ELF-1 (cell line): ENCODE measurements around the gene BCL7C.
"Not testable (repeated sequence)": the region's sequence is repeated elsewhere in the genome, so short reads cannot be mapped to it uniquely, and the experiment has no call there.

ENCODE experiments used
- DNase-seq: peaks from one replicate; pipeline ENCODE4 v3.0.0-alpha.2; 2016; ENCODE audit warnings: low read depth, low spot score

The BCL7C gene

DNA sequence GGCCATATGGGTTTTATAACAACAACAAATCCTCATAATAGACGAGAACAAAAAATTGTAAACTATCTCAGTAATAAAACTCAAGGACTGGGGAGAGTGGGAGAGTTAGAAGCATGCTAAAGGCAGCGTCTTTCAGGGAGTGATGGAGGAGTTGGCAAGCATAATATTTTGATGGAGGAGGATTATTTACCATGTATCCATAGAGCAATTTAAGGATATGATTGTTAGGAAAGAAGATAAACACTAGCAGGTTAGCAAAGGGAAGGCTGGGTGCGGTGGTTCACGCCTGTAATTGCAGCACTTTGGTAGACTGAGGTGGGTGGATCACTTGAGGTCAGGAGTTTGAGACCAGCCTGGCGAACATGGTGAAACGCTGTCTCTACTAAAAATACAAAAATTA, 27.8 kb downstream of the BCL7C start:
- no peak for DNase-seq

DNA sequence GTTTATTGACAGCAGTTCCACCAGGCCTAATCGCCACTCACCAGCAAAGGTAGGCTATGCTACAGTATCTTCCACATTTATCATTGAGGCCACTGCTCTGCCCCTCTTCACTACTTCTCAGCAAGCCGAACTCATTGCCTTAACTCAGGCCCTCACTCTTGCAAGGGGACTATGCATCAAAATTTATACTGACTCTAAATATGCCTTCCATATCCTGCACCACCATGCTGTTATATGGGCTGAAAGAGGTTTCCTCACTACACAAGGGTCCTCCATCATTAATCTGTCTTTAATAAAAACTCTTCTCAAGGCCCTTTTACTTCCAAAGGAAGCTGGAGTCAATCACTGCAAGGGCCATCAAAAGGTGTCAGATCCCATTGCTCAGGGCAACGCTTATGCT, 30.7 kb downstream of the BCL7C start:
- DNase-seq: not testable (repeated sequence)

DNA sequence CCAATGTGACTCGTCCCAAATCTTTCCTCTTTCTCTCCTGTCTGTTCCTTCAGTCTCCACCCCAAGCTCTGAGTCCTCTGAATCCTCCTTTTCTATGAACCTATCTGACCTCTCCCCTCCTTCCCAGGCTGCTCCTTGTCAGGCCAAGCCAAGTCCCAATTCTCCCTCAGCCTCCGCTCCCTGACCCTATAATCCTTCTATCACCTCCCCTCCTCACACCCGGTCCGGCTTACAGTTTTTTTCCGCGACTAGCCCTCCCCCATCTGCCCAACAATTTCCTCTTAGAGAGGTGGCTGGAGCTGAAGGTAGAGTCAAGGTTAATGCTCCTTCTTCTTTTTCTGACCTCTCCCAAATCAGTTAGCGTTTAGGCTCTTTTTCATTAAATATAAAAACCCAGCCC, 33.1 kb downstream of the BCL7C start:
- not testable (repeated sequence) for DNase-seq

DNA sequence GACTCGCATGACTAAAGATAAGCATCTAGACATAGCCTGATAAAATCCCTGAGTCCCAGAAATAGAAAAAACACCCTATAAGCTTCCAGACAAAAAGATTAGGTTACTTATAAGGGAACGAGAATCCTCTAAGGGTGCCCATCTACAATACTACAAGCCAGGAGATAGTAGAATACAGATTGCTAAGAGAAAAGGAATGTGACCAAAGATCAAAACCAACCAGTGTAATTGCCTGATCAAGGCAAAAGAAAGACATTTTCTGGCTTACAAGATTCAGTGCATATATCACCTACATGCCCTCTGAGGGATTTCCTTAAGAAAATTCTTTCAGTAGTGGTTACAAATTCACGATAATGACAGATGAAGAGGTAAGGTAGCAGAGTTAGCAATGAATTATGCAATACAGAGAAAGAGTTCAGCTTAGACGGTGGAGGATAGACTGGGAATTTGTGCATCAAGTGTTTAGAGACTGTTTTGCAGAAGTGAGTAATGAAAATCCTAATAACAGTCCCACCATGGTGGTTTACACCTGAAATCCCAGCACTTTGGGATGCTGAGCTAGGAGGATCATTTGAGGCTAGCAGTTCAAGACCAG, 35.0 kb downstream of the BCL7C start:
- no peak for DNase-seq

DNA sequence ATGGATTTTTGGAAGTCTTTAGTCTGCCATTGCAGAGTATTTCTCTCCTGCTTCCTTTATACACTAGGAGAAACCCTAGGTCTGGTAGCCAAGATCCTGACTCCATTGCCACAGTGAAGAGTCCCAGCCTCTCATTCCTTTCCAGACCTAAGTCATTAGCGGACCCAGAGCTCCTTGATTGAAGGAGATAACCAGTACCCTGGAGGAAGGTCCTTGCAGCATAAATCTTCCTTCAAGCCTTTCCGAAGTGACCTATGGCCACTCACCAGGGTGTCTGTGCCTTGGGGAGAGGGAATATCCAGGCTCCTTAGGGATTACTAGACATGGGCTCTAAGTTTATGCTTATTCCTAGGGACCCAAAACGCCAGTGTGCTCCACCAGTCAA, 35.8 kb downstream of the BCL7C start:
- peak; percentile 67 for DNase-seq

DNA sequence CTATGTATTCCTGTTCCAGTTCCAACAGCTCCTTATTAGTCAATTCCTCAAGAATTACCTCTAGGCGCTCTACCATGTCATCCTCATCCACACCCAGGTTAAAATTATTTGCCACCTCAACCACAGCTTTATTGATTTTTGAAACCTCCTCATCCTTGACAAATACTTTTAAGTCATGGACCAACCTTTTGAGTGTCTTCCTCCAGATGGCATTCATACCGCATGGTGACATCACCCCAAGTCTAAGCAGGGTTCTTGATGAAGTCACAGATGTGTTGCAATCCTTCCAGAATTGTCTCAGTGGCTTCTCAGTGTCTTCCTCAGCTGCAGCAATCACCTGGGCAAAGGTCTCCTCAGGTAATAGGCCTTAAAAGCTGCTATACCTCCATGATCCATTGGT, 40.1 kb downstream of the BCL7C start:
- no peak for DNase-seq

DNA sequence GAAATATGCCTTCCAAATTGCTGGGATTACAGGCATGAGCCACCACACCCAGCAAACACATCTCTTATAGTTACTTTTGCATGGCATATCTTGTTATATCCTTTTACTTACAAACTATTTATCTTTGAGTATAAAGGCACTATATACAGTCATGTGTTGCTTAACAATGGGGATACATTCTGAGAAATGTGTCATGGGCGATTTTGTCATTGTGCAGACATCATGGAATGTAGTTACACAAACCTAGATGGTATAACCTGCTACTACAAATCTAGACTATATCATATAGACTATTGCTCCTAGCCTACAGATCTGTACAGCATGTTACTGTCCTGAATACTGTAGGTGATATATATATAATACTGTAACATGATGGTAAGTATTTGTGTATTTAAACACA, 43.6 kb downstream of the BCL7C start:
- DNase-seq: no peak

DNA sequence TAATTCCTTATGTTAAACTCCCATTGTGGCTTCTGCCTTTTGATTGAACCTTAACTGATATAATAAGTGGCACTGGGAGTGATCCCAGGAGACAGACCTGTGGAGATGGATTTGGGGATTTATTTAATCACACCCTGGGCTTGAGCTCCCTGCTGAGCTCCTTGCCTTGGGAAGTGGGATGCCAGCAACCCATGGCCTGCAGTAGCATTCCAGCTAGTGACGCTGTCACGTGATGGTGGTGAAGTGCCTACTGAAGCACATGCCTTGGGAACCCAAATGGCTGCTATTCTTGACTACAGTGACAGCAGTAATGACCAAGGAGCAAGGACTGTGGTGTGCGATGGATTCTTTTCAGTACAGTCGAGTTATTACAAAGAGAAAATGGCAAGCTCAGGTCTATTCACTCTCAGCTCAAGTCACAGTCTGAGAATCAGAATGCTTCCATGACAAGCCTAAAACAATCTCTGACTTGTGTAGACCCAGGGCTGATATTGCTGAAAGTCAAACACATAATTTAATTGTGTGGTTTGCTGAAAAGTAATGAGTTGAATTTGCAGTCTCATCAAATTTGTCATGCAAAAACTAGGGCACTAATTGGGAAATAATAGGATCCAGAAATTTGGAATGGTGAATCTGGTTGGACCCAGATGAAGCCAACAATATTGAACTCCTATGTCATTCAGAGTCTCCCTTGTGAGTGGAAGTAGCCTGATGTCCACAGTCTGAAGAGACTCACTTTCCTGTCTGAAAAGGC, 47.1 kb downstream of the BCL7C start:
- DNase-seq: peak; percentile 17

DNA sequence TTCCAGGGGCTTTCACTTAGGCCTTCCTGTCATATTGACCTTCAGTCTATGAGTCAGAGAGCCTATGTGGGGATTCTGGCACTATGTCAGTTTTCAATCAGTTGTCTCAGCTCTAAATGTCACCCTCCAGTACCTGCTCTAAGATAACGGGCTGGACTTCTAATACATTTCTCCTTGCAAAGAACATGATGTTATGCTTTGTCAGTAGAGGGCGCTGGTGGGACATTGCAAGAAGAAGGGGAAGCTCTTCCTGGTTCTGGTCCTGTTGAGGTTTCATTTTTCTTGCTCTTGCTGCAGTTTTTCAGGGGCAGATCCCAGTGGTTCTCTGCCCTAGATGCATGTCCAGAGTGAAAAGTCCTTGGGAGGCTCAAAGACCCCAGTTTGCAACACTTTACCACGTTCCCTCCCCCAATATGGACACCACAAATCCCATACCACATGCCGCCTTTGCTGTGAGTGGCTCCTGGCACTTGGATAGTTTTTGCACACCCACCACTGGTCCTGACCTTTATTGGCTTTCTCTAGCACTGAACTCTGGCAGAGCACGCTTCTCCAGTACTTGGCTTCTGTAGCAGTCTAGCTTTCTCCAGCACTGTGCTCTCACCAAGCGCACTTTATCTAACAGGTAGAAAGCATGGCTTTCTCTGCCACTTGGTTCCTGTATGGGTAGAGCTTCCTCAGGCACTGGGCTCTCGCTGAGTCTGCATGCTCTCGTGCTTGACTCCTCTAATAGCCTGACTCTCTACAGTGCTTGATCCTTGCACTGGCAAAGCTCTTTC, 49.0 kb downstream of the BCL7C start:
- DNase-seq: peak; percentile 78

DNA sequence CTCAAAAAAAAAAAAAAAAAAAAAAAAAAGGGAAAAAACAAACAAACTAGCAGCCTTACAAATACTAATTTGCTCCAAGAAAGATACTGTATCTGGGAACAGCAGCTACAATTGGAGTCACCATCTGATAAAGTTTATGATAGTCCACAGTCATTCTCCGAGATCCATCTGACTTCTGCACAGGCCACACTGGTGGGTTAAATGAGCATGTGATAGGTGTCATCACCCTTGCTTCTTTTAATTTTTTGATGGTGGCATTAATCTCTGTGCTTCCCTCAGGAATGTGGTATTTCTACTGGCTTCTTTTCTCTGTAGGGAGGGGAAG, 49.6 kb downstream of the BCL7C start:
- DNase-seq: no peak

DNA sequence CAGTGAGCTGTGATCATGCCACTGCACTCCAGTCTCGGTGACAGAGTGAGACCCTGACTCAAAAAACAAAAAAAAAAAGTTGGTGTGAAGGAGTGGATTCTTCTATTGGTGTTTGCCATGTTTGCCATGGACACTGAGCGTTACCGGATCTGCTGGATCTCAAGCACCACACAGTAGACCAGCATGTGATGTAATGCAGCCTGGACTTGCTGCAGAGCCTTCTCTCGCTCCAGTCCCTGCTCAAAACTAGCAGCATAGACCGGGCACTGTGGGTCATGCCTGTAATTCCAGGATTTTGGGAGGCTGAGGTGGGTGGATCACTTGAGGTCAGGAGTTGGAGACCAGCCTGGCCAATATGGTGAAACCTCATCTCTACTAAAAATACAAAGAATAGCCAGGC, 50.4 kb downstream of the BCL7C start:
- no peak for DNase-seq

DNA sequence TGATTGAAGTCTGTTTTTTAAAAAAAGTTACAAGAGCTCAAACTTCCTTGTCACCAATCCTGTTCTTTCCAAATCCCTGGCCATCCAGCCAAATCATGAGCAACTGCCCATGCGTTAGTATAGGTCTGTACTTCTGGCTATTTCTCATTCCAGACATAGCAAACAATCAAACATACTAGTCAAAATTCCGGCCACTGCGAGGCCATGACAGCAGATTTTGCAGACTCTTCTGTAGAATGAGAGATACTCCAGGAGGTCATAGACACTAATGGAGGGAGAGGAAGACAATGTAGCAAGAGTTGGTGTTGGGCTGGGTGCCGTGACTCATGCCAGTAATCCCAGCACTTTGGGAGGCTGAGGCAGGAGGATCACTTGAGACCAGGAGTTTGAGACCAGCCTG, 50.9 kb downstream of the BCL7C start:
- no peak for DNase-seq

DNA sequence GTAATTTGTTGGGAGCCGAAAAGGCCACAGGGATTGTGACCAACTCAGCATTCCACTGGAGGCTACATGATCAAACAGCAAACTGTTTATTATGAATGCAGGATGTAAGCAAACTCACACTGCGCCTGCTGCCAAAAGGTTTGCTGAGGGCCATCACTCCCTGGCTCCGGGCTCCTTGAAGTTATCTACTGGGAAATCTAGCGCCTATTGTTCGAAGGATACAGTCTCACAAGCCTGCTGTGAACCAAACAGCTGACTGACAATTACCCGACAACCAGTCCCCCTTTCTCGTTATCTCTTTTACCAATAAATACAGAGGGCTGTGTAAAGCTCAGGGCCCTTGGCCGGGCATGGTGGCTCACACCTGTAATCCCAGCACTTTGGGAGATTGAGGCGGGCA, 52.5 kb downstream of the BCL7C start:
- peak; percentile 25 for DNase-seq

DNA sequence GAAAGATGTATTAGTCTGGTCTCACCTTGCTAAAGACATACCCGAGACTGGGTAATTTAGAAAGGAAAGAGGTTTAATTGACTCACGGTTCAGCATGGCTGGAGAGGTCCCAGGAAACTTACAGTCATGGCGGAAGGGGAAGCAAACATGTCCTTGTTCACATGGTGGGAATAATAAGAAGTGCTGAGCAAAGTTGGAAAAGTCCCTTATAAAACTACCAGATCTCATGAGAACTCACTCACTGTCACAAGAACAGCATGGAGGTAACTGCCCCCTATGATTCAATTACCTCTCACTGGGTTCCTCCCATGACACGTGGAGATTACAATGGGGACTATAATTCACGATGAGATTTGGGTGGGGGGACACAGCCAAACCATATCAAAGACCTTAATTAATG, 53.3 kb downstream of the BCL7C start:
- no peak for DNase-seq

DNA sequence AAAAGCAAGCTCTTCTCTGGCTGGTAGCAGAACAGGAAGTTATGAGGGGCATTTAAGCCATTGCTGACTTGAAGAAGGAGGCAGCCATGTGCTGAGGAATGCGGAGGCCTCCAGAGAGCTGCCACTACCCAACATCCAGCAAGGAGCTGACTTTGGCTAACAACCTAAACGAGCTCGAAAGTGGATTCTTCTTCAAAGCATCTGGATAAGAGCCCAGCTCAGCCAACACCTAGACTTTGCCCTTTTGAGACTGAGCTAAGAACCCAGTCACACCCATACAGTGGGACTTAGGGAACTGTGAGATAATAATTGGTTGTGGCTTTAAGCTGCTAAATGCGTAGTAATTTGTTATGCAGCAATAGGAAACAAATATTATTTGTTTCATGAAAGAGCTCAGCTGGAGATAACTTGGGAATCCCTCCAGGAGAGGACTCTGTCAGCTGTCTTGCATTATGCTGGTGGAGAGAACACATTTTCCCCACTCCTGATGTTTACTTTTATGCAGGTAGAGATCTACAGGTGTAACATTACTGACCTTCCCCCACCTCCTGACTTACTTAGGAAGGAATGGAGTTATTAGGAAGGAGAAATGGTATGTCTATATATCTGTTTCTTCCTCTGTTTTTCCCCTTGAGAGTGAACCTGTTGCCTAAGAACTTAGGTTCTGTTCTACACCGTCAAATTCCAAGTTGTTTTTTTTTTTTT, 54.2 kb downstream of the BCL7C start:
- DNase-seq: peak; percentile 25

DNA sequence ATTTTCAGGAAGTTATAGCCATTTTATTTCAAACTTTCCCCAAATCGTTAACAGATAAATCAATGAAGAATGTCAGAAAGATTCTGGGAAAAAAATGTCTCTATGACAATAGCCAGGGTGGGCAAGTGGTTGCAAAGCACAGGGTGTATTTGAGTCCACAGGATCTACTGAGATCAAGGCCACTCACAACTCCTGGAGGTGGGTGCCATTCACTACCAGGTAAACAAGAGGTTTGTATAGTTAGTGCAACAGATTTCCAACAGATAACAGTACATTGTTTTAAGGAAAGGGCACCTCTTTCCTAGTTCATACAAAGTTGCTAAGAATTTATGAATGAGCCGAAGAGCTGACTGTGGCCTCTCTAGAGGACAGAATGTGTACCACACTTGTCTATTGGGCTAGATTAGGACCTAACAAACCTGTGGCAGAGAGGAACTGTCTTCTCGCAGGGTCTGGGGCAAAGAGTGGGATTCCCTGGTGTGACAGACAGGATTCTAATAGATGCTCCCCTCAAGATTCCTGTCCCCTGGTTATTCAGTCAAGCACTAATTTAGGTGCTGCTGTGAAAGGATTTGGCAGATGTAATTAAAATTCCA, 54.9 kb downstream of the BCL7C start:
- DNase-seq: no peak

DNA sequence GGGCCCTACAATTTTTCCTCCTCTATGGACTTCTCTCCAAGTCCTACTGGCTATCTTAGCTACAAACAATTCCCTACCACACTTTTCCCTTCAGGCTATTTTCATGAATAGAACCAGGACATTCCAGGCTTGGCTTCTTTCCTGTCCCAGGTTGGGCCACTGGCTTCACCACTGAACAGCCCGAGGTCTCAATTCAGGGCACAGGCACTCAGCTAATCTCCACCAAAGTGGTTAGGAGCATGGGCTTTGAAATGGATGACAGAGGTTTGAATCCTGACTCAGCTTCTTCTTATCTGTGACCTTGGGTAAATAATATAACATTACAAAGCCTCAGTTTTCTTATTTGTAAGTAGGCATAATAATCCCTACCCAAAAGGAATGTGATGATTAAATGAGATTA, 56.0 kb downstream of the BCL7C start:
- DNase-seq: peak; percentile 90
